CD14-positive monocyte (primary cell): ENCODE measurements around the gene ATM. TPM values are rescaled to one million over a fixed set of nuclear protein-coding genes. Genes with fewer than 3 reads are reported as not detected.

Experiments used
- DNase-seq, 3 donors: peaks; one replicate each; pipeline ENCODE4 v3.0.0-alpha.2; 2011 to 2022
- H2AFZ ChIP-seq: 2 replicates; pipeline ENCODE4 v1.6.0; 2012; ENCODE audit warnings: mild to moderate bottlenecking, low read depth, low read length, inconsistent platforms; ENCODE audit not compliant: insufficient read depth, poor library complexity, severe bottlenecking
- H3K27ac ChIP-seq, 2 donors: 1 replicate in 1 of 2; 2 replicates in 1 of 2; pipeline ENCODE4 v1.5.1; 2012 to 2013; ENCODE audit warnings: low read length in 2 of 2, control low read depth in 1 of 2, inconsistent platforms in 1 of 2, low read depth in 1 of 2, mild to moderate bottlenecking in 1 of 2
- H3K27me3 ChIP-seq, 2 donors: one replicate each; pipeline versions ENCODE4 v1.6.0 to v1.6.1; 2011 to 2013; ENCODE audit warnings: low read length in 2 of 2; ENCODE audit not compliant: control insufficient read depth in 2 of 2, insufficient read depth in 2 of 2
- H3K36me3 ChIP-seq, 2 donors: replicated peaks in 1 of 2; 1 replicate in 1 of 2; 2 replicates in 1 of 2; pipeline versions ENCODE4 v1.5.1 to v1.6.1; 2012 to 2013; ENCODE audit warnings: low read length in 2 of 2, control low read depth in 1 of 2, inconsistent platforms in 1 of 2, mild to moderate bottlenecking in 1 of 2; ENCODE audit not compliant: insufficient read depth in 2 of 2, control insufficient read depth in 1 of 2
- H3K4me1 ChIP-seq, 2 donors: 1 replicate in 1 of 2; 2 replicates in 1 of 2; pipeline versions ENCODE4 v1.5.1 to v1.6.1; 2012 to 2013; ENCODE audit warnings: low read length in 2 of 2, control low read depth in 1 of 2, inconsistent platforms in 1 of 2, mild to moderate bottlenecking in 1 of 2, moderate library complexity in 1 of 2; ENCODE audit not compliant: insufficient read depth in 2 of 2, control insufficient read depth in 1 of 2
- H3K4me2 ChIP-seq: replicated peaks from 2 replicates; pipeline ENCODE3; 2012; ENCODE audit warnings: low read length, moderate library complexity, mild to moderate bottlenecking; ENCODE audit not compliant: poor library complexity, severe bottlenecking; ENCODE audit errors: extremely low read depth
- H3K4me3 ChIP-seq, 3 experiments: fragments of 200-600 bp in 1 of 3; sonication (generic) in 1 of 3; replicated peaks in 1 of 3; 1 replicate in 2 of 3; 2 replicates in 1 of 3; pipeline ENCODE4 v1.5.1; 2011 to 2013; ENCODE audit warnings: low read length in 3 of 3, mild to moderate bottlenecking in 3 of 3, control low read depth in 2 of 3, low read depth in 2 of 3, inconsistent platforms in 1 of 3, moderate library complexity in 1 of 3
- H3K79me2 ChIP-seq: 2 replicates; pipeline ENCODE4 v1.6.0; 2012; ENCODE audit warnings: mild to moderate bottlenecking, control low read depth, inconsistent platforms, low read length, moderate library complexity; ENCODE audit not compliant: insufficient read depth
- H3K9ac ChIP-seq: 2 replicates; pipeline ENCODE4 v1.6.0; 2017; ENCODE audit warnings: low read length, mild to moderate bottlenecking; ENCODE audit not compliant: insufficient read depth, poor library complexity, severe bottlenecking
- H3K9me3 ChIP-seq, 2 donors: replicated peaks in 1 of 2; 1 replicate in 1 of 2; 2 replicates in 1 of 2; pipeline versions ENCODE4 v1.5.1 to v1.6.1; 2012 to 2013; ENCODE audit warnings: low read length in 2 of 2, control low read depth in 1 of 2; ENCODE audit not compliant: control insufficient read depth in 1 of 2, insufficient read depth in 1 of 2
- H4K20me1 ChIP-seq: 2 replicates; pipeline ENCODE4 v1.6.0; 2012; ENCODE audit warnings: mild to moderate bottlenecking, low read length, control low read depth, moderate library complexity; ENCODE audit not compliant: insufficient read depth
- H3K27ac Mint-ChIP-seq, 7 donors: one replicate each; pipeline ENCODE4 v1.8.0; 2020; ENCODE audit warnings: mild to moderate bottlenecking in 7 of 7, mixed read lengths in 7 of 7, moderate library complexity in 6 of 7, inconsistent platforms in 2 of 7
- H3K27me3 Mint-ChIP-seq, 3 donors: one replicate each; pipeline ENCODE4 v1.8.0; 2021 to 2022; ENCODE audit warnings: low read depth in 3 of 3, mild to moderate bottlenecking in 3 of 3, mixed read lengths in 3 of 3, moderate library complexity in 3 of 3, inconsistent platforms in 1 of 3
- H3K36me3 Mint-ChIP-seq, 2 donors: one replicate each; pipeline ENCODE4 v1.8.0; 2020; ENCODE audit warnings: mixed read lengths in 2 of 2, inconsistent platforms in 1 of 2, mild to moderate bottlenecking in 1 of 2
- H3K4me1 Mint-ChIP-seq: one replicate; pipeline ENCODE4 v1.8.0; 2020; ENCODE audit warnings: mild to moderate bottlenecking, mixed read lengths
- H3K4me3 Mint-ChIP-seq, 2 donors: one replicate each; pipeline ENCODE4 v1.8.0; 2020; ENCODE audit warnings: mild to moderate bottlenecking in 2 of 2, mixed read lengths in 2 of 2, moderate library complexity in 1 of 2
- H3K9me3 Mint-ChIP-seq, 7 donors: one replicate each; pipeline ENCODE4 v1.8.0; 2020 to 2022; ENCODE audit warnings: mixed read lengths in 7 of 7, mild to moderate bottlenecking in 6 of 7, moderate library complexity in 6 of 7, inconsistent platforms in 2 of 7
- CTCF ChIP-seq: fragments of 200-600 bp; IDR thresholded peaks from one replicate; pipeline ENCODE4 v1.8.0; 2022; ENCODE audit warnings: antibody characterized with exemption, mild to moderate bottlenecking
- WGBS: methylation state at CpG from one replicate; pipeline ENCODE4 v1.1.5; 2013; ENCODE audit warnings: missing lambda C conversion rate; ENCODE audit not compliant: insufficient coverage; 5-methylcytosine and 5-hydroxymethylcytosine counted together
- intact Hi-C, 2 donors: fragments of 100-400 bp; cut with micrococcal nuclease; formaldehyde crosslinking; loops; one replicate each; pipeline versions ENCODE4 v1.15.0 to v1.15.1; 2023
- polyA plus RNA-seq, 3 donors: library from polyadenylated mRNA; depleted of rRNA in 1 of 3; unstranded in 2 of 3; stranded (reverse) in 1 of 3; fragments of 300-500 nt in 2 of 3; fragments of >200 nt in 1 of 3; fragmentation: Illumina TruSeq in 2 of 3; gene quantifications; 1 replicate in 2 of 3; 2 replicates in 1 of 3; pipeline ENCODE4 v1.2.3, GENCODE V29; 2012 to 2021

The ATM gene
- polyA plus RNA-seq, 3 donors, result 13.2 to 56.7 (median 21.4) TPM

- Mint-ChIP-seq H3K4me1 (peaks cover 27% of the 10 kb centered on the region), H3K27ac (peak overlapping the region in 2 of 7 donors; percentile 36 to 66), H3K36me3 (peaks cover 53 to 76% of the 10 kb centered on the region in 2 donors), H3K9me3 (peaks cover 0 to 3% (median 0%) of the 10 kb centered on the region in 7 donors), H3K4me3 (no peak overlapping the region), H3K27me3 (peaks cover 2 to 5% (median 2%) of the 10 kb centered on the region in 3 donors)
- WGBS, result 83% methylated on average over 1 of the region's 2 CpGs
- intact Hi-C loops, result no loop called here
- Histone ChIP-seq H4K20me1 (no peaks in the 10 kb centered on the region), H3K36me3 (peaks cover 42 to 63% of the 10 kb centered on the region in 2 donors), H3K79me2 (peaks cover 2% of the 10 kb centered on the region), H3K4me2 (no peak overlapping the region), H3K9me3 (no peaks in the 10 kb centered on the region), H3K4me3 (no peak overlapping the region), H3K27me3 (no peaks in the 10 kb centered on the region), H2AFZ (no peak overlapping the region), H3K9ac (no peak overlapping the region), H3K4me1 (peaks cover 19 to 25% of the 10 kb centered on the region in 2 donors), H3K27ac (no peak overlapping the region)
- no peak for TF ChIP-seq CTCF
- no peak for DNase-seq
These were observed 10.5 kb downstream of the ATM start for GRCh38 chr11:108233277-108233945.

GRCh38 chr11:108235192-108235591 is 12.3 kb downstream of the ATM start:
- peaks cover 3% of the 10 kb centered on the region for H3K79me2 ChIP-seq
- Mint-ChIP-seq H3K27me3 (peaks cover 0 to 5% (median 2%) of the 10 kb centered on the region in 3 donors), H3K4me3 (no peak overlapping the region), H3K27ac (peak overlapping the region in 1 of 7 donors; percentile 42), H3K9me3 (peaks cover 0 to 3% (median 0%) of the 10 kb centered on the region in 7 donors), H3K4me1 (peaks cover 40% of the 10 kb centered on the region), H3K36me3 (peaks cover 48 to 71% of the 10 kb centered on the region in 2 donors)
- H3K4me3 ChIP-seq, result no peak overlapping the region
- no CpG with 5 or more reads among the region's 1 CpG for WGBS
- peaks cover 19 to 34% of the 10 kb centered on the region in 2 donors for H3K4me1 ChIP-seq
- no peaks in the 10 kb centered on the region for H3K27me3 ChIP-seq
- no peak overlapping the region for H3K4me2 ChIP-seq
- peak overlapping the region in 1 of 2 donors; percentile 77 for H3K27ac ChIP-seq
- no peak overlapping the region for H3K9ac ChIP-seq
- DNase-seq, result no peak
- TF ChIP-seq CTCF, result no peak
- no peaks in the 10 kb centered on the region for H4K20me1 ChIP-seq
- intact Hi-C loops, result no loop called here
- H3K36me3 ChIP-seq, result peaks cover 26 to 53% of the 10 kb centered on the region in 2 donors
- no peak overlapping the region for H2AFZ ChIP-seq
- no peaks in the 10 kb centered on the region for H3K9me3 ChIP-seq
